ENCODE measurements around the gene DPP6. TPM values are rescaled to one million over a fixed set of nuclear protein-coding genes. Genes with fewer than 3 reads are reported as not detected.

DPP6 gene
- total and polyA plus RNA-seq, 9 donors, result 0.22 to 3.9 (median 1.3) TPM; not detected in 1

GRCh38 chr7:154306036-154306435 is 253.8 kb downstream of the DPP6 start:
- H3K9me3 ChIP-seq, result no peaks in the 10 kb centered on the region
- no peaks in the 10 kb centered on the region for H3K27me3 ChIP-seq
- TF ChIP-seq CTCF (IDR thresholded peaks at IDR 0.05) (no peak), POLR2A (IDR thresholded peaks at IDR 0.05) (no peak), EP300 (IDR thresholded peaks at IDR 0.05) (no peak)
- H3K27ac ChIP-seq, result no peak overlapping the region
- no peaks in the 10 kb centered on the region for H3K4me1 ChIP-seq (ENCODE audit: insufficient read depth)
- no peak overlapping the region for H3K4me3 ChIP-seq
- no peak for DNase-seq
- H3K36me3 ChIP-seq, result no peaks in the 10 kb centered on the region
- 85 to 90% (median 88%) methylated on average over 18 of the region's 18 CpGs for WGBS, 3 donors
- intact Hi-C loops (cut with DNase I), result no loop called here

- Histone ChIP-seq H3K27me3 (no peaks in the 10 kb centered on the region), H3K36me3 (no peaks in the 10 kb centered on the region), H3K27ac (no peak overlapping the region), H3K4me3 (no peak overlapping the region), H3K9me3 (no peaks in the 10 kb centered on the region), H3K4me1 (ENCODE audit: insufficient read depth) (no peaks in the 10 kb centered on the region)
- no peak for DNase-seq
- 27 to 46% (median 35%) methylated on average over 5 of the region's 5 CpGs for WGBS, 3 donors
- TF ChIP-seq EP300 (IDR thresholded peaks at IDR 0.05) (no peak), CTCF (IDR thresholded peaks at IDR 0.05) (no peak), POLR2A (IDR thresholded peaks at IDR 0.05) (no peak)
- intact Hi-C loops (cut with DNase I), result no loop called here
These were observed 256.7 kb downstream of the DPP6 start for GRCh38 chr7:154308928-154309327.

- intact Hi-C loops (cut with DNase I), result no loop called here
- TF ChIP-seq POLR2A (IDR thresholded peaks at IDR 0.05) (no peak), CTCF (IDR thresholded peaks at IDR 0.05) (no peak), EP300 (IDR thresholded peaks at IDR 0.05) (no peak)
- no peaks in the 10 kb centered on the region for H3K27me3 ChIP-seq
- no peak overlapping the region for H3K4me3 ChIP-seq
- no peaks in the 10 kb centered on the region for H3K36me3 ChIP-seq
- H3K9me3 ChIP-seq, result no peaks in the 10 kb centered on the region
- no peaks in the 10 kb centered on the region for H3K4me1 ChIP-seq (ENCODE audit: insufficient read depth)
- no peak for DNase-seq
- no peak overlapping the region for H3K27ac ChIP-seq
- 57 to 68% (median 68%) methylated on average over 4 of the region's 4 CpGs for WGBS, 3 donors
These were observed 257.9 kb downstream of the DPP6 start for GRCh38 chr7:154310114-154310513.

DNA sequence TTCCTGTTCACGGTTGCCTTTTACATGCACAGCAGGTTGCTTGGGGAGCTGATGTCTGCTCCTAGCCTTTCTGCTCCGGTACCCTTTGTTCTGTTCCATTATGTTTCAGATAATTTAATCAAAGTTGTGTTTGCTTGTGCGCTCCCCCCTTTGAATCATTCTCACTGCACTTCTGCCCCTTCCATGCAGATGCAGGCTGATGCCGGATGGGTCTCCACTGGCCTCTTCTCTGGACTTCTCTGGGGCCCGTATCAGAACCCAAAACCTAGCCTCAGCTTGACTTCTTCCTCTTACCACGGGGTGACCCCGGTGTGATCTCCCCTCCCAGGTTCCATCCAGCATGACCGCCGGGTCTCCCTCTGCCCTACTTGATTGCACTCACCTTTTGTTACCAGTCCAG is 272.0 kb downstream of the DPP6 start:
- WGBS, 3 donors, result 88 to 89% (median 89%) methylated on average over 9 of the region's 9 CpGs
- intact Hi-C loops (cut with DNase I), result no loop called here
- H3K4me1 ChIP-seq (ENCODE audit: insufficient read depth), result no peaks in the 10 kb centered on the region
- TF ChIP-seq CTCF (IDR thresholded peaks at IDR 0.05) (no peak), EP300 (IDR thresholded peaks at IDR 0.05) (no peak), POLR2A (IDR thresholded peaks at IDR 0.05) (no peak)
- H3K36me3 ChIP-seq, result no peaks in the 10 kb centered on the region
- H3K27ac ChIP-seq, result no peak overlapping the region
- H3K9me3 ChIP-seq, result no peaks in the 10 kb centered on the region
- no peak for DNase-seq
- H3K27me3 ChIP-seq, result no peaks in the 10 kb centered on the region
- H3K4me3 ChIP-seq, result no peak overlapping the region

- intact Hi-C loops (cut with DNase I), result no loop called here
- no peaks in the 10 kb centered on the region for H3K4me1 ChIP-seq (ENCODE audit: insufficient read depth)
- no peaks in the 10 kb centered on the region for H3K36me3 ChIP-seq
- no peak for DNase-seq
- H3K9me3 ChIP-seq, result no peaks in the 10 kb centered on the region
- WGBS, 3 donors, result 59 to 72% (median 66%) methylated on average over 3 of the region's 3 CpGs
- no peaks in the 10 kb centered on the region for H3K27me3 ChIP-seq
- H3K27ac ChIP-seq, result no peak overlapping the region
- no peak for TF ChIP-seq CTCF (IDR thresholded peaks at IDR 0.05)
- TF ChIP-seq POLR2A (IDR thresholded peaks at IDR 0.05), result no peak
- TF ChIP-seq EP300 (IDR thresholded peaks at IDR 0.05), result no peak
- no peak overlapping the region for H3K4me3 ChIP-seq
These were observed 274.2 kb downstream of the DPP6 start for GRCh38 chr7:154326421-154326820.

Data from ovary (tissue), 9 donors.